HepG2 (cell line): ENCODE data around the gene YIPF3. TPM values are rescaled to one million over a fixed set of nuclear protein-coding genes. Genes with fewer than 3 reads are reported as not detected.

ENCODE experiments used
- AKAP8 ChIP-seq: sonication (generic); formaldehyde crosslinking; IDR thresholded peaks from 2 replicates; pipeline ENCODE4 v1.5.1; 2020; ENCODE audit warnings: mild to moderate bottlenecking, missing genetic modification reagents
- BCLAF1 ChIP-seq: fragments of 450-650 bp; IDR thresholded peaks from 2 replicates; pipeline ENCODE4 v1.6.1; 2017; ENCODE audit warnings: mild to moderate bottlenecking
- CREM ChIP-seq, 2 experiments: sonication (generic) in 1 of 2; formaldehyde crosslinking in 1 of 2; IDR thresholded peaks; 2 replicates each; pipeline versions ENCODE4 v1.4.0 to v1.6.1; 2016 to 2020; ENCODE audit warnings: antibody characterized with exemption in 1 of 2, mild to moderate bottlenecking in 1 of 2, missing genetic modification reagents in 1 of 2
- ETS1 ChIP-seq: sonication (generic); formaldehyde crosslinking; IDR thresholded peaks from 2 replicates; pipeline ENCODE4 v1.4.0; 2020; ENCODE audit warnings: missing genetic modification reagents
- FOXA1 ChIP-seq, 2 experiments: fragments of 450-650 bp in 1 of 2; sonication (generic) in 1 of 2; formaldehyde crosslinking in 1 of 2; IDR thresholded peaks; 2 replicates each; pipeline versions ENCODE4 v1.4.0 to v1.6.1; 2016 to 2020; ENCODE audit warnings: missing genetic modification reagents in 1 of 2
- GATAD2A ChIP-seq: IDR thresholded peaks from 2 replicates; pipeline ENCODE4 v1.6.1; 2016
- GTF2F1 ChIP-seq: fragments of 150-350 bp; IDR thresholded peaks from 2 replicates; pipeline ENCODE4 v1.6.1; 2014; ENCODE audit warnings: low read length
- HNF4A ChIP-seq: sonication (generic); formaldehyde crosslinking; IDR thresholded peaks from 2 replicates; pipeline ENCODE4 v1.4.0; 2020; ENCODE audit warnings: missing genetic modification reagents
- KDM1A ChIP-seq: IDR thresholded peaks from 2 replicates; pipeline ENCODE4 v1.6.1; 2016; ENCODE audit warnings: missing compliant biosample characterization
- KDM4B ChIP-seq: sonication (generic); formaldehyde crosslinking; IDR thresholded peaks from 2 replicates; pipeline ENCODE4 v1.4.0; 2020; ENCODE audit warnings: missing genetic modification reagents
- MBD4 ChIP-seq: IDR thresholded peaks from 2 replicates; pipeline ENCODE4 v1.6.1; 2012; ENCODE audit warnings: low read length, inconsistent platforms, borderline replicate concordance
- NRL ChIP-seq: sonication (generic); formaldehyde crosslinking; IDR thresholded peaks from 2 replicates; pipeline ENCODE4 v1.5.0; 2020; ENCODE audit warnings: missing genetic modification reagents, mild to moderate bottlenecking, moderate library complexity, borderline replicate concordance
- ONECUT2 ChIP-seq: sonication (generic); formaldehyde crosslinking; IDR thresholded peaks from 2 replicates; pipeline ENCODE4 v1.4.0; 2020; ENCODE audit warnings: missing genetic modification reagents
- RXRB ChIP-seq: IDR thresholded peaks from 2 replicates; pipeline ENCODE4 v1.6.1; 2016; ENCODE audit warnings: borderline replicate concordance, missing genetic modification reagents, missing compliant biosample characterization
- SRSF9 ChIP-seq: fragments of 200-400 bp; formaldehyde crosslinking; IDR thresholded peaks from 2 replicates; pipeline ENCODE4 v1.6.1; 2018; ENCODE audit warnings: borderline replicate concordance, mild to moderate bottlenecking, low read depth, low read length; ENCODE audit not compliant: insufficient read depth, poor library complexity, severe bottlenecking
- TRIM22 ChIP-seq: fragments of 450-650 bp; IDR thresholded peaks from 2 replicates; pipeline ENCODE4 v1.6.1; 2017
- U2AF2 ChIP-seq: fragments of 200-400 bp; formaldehyde crosslinking; IDR thresholded peaks from 2 replicates; pipeline ENCODE4 v1.6.1; 2017; ENCODE audit warnings: low read depth, mild to moderate bottlenecking, low read length
- ZNF446 ChIP-seq: sonication (generic); formaldehyde crosslinking; IDR thresholded peaks from 2 replicates; pipeline ENCODE4 v1.5.0; 2020; ENCODE audit warnings: mild to moderate bottlenecking, missing genetic modification reagents
- ZNF513 ChIP-seq: sonication (generic); formaldehyde crosslinking; conservative IDR thresholded peaks from 2 replicates; pipeline ENCODE4 v1.5.0; 2020; ENCODE audit warnings: missing genetic modification reagents
- ZNF746 ChIP-seq: sonication (generic); formaldehyde crosslinking; IDR thresholded peaks from 2 replicates; pipeline ENCODE4 v1.8.0; 2022; ENCODE audit warnings: mild to moderate bottlenecking, missing genetic modification reagents
- ZNF766 ChIP-seq: sonication (generic); formaldehyde crosslinking; IDR thresholded peaks from 2 replicates; pipeline ENCODE4 v1.5.0; 2020; ENCODE audit warnings: missing genetic modification reagents, borderline replicate concordance
- ZNF788 ChIP-seq: sonication (generic); formaldehyde crosslinking; IDR thresholded peaks from 2 replicates; pipeline ENCODE4 v1.5.0; 2020; ENCODE audit warnings: mild to moderate bottlenecking, missing genetic modification reagents, borderline replicate concordance
- polyA plus RNA-seq, 8 experiments: library from polyadenylated mRNA; depleted of rRNA in 3 of 8; stranded (reverse) in 7 of 8; unstranded in 1 of 8; fragments of >200 nt; fragmentation: Illumina TruSeq in 4 of 8; extraction: Trizol in 4 of 8; gene quantifications; 2 replicates each; pipeline versions ENCODE4 v1.2.1 to v1.2.3, GENCODE V29; 2011 to 2016; ENCODE audit warnings: low read depth in 4 of 8, missing spikeins in 1 of 8, mixed read lengths in 1 of 8; ENCODE audit not compliant: insufficient read depth in 1 of 8
- total RNA-seq, 5 experiments: library from RNA; depleted of rRNA; stranded (reverse); fragments of >200 nt; fragmentation: Illumina TruSeq; extraction: Trizol; gene quantifications; 2 replicates each; pipeline ENCODE4 v1.2.3, GENCODE V29; 2016; ENCODE audit warnings: low read depth in 1 of 5

YIPF3 gene
- total and polyA plus RNA-seq, 2 of the 13 experiments (the other 11 are each of a cell fraction or from before 2014, with no cell fraction given) = 107 to 206 TPM

- no peak for TF ChIP-seq ZNF513
- no peak for TF ChIP-seq ZNF746 (CRISPR knock-in tag)
- peak; percentile 39; the same call in 1 of the 2 replicates for TF ChIP-seq ZNF788 (CRISPR knock-in tag)
- peak; percentile 52; the same call in 1 of the 2 replicates for TF ChIP-seq RXRB (CRISPR knock-in tag)
- no peak for TF ChIP-seq GTF2F1
- TF ChIP-seq AKAP8 = no peak
- TF ChIP-seq ONECUT2 (CRISPR knock-in tag) = no peak
- no peak for TF ChIP-seq MBD4
- TF ChIP-seq TRIM22 = no peak
- TF ChIP-seq KDM1A (CRISPR knock-in tag) = no peak
- TF ChIP-seq U2AF2 = no peak
- no peak for TF ChIP-seq ZNF446
- no peak for TF ChIP-seq GATAD2A (CRISPR knock-in tag)
- no peak for TF ChIP-seq KDM4B (CRISPR knock-in tag)
- no peak for TF ChIP-seq FOXA1 (IDR thresholded peaks at IDR 0.05)
- TF ChIP-seq FOXA1 (CRISPR knock-in tag; IDR thresholded peaks at IDR 0.05) = no peak
- no peak for TF ChIP-seq ZNF766 (CRISPR knock-in tag)
- TF ChIP-seq BCLAF1 = no peak
- peak; percentile 76 for TF ChIP-seq HNF4A (CRISPR knock-in tag)
- no peak for TF ChIP-seq CREM (IDR thresholded peaks at IDR 0.05)
- no peak for TF ChIP-seq CREM (CRISPR knock-in tag; IDR thresholded peaks at IDR 0.05)
- no peak for TF ChIP-seq ETS1 (CRISPR knock-in tag)
- no peak for TF ChIP-seq NRL (CRISPR knock-in tag)
- no peak for TF ChIP-seq SRSF9
Measured at GRCh38 chr6:43499028-43499815, 17.5 kb downstream of the YIPF3 start (continued).
